Measurements from ENCODE around the gene ACKR4. TPM values are rescaled to one million over a fixed set of nuclear protein-coding genes. Genes with fewer than 3 reads are reported as not detected.

The ACKR4 gene
- total RNA-seq, 1 donor from 2014 or later = not detected

DNA sequence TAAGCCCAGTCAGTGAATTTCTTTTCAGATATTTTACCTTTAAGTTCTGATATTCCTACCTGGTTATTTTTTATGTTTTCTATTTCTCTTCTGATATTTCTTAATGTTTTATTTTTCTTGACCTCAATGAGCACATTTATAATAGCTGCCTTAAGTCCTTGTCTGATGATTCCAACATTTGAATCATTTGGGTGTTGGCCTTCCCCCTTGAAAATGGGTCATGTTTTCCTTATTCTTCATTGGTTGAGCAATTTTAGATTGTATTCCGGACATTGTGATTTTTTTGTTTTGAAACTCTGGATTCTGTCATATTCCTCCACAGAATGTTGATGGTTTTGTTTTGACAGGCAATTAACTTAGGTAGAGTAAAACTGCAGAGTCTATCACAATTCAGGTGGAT lies 9.7 kb upstream of the ACKR4 start:
- TF ChIP-seq, protein P1, sequence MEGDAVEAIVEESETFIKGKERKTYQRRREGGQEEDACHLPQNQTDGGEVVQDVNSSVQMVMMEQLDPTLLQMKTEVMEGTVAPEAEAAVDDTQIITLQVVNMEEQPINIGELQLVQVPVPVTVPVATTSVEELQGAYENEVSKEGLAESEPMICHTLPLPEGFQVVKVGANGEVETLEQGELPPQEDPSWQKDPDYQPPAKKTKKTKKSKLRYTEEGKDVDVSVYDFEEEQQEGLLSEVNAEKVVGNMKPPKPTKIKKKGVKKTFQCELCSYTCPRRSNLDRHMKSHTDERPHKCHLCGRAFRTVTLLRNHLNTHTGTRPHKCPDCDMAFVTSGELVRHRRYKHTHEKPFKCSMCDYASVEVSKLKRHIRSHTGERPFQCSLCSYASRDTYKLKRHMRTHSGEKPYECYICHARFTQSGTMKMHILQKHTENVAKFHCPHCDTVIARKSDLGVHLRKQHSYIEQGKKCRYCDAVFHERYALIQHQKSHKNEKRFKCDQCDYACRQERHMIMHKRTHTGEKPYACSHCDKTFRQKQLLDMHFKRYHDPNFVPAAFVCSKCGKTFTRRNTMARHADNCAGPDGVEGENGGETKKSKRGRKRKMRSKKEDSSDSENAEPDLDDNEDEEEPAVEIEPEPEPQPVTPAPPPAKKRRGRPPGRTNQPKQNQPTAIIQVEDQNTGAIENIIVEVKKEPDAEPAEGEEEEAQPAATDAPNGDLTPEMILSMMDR (conservative IDR thresholded peaks at IDR 0.05) = no peak
- no peak for DNase-seq (ENCODE audit: low read depth, low spot score)
- H3K36me3 Mint-ChIP-seq (ENCODE audit: low read depth) = peaks cover 19% of the 10 kb centered on the region
- no peak overlapping the region for H3K4me3 Mint-ChIP-seq
- no peaks in the 10 kb centered on the region for H3K27me3 Mint-ChIP-seq (ENCODE audit: low read depth)
- no peak overlapping the region for H3K27ac Mint-ChIP-seq (ENCODE audit: unreplicated experiment)
- H3K9me3 Mint-ChIP-seq = no peaks in the 10 kb centered on the region
- H3K4me1 Mint-ChIP-seq = no peaks in the 10 kb centered on the region

DNA sequence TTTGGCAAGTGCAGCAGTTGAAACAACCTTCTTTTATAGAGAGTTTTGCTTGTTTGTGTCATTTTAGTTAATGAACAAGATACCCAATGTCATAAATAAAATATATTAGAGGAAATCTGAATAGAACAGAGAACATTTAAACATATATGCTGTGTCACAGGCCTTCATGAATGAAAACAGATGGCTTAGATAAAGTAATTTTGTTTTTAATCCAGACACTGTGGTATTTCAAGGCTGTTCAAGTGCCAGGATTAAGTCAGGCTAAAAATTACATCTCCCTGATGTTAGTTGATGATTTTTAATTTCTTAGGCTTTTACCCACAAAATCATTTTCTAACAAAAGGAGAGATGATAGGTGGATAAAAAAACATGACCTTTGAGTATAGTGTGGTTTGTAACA lies 4.9 kb upstream of the ACKR4 start:
- Mint-ChIP-seq H3K9me3 (no peaks in the 10 kb centered on the region), H3K27ac (ENCODE audit: unreplicated experiment) (no peak overlapping the region), H3K4me1 (no peaks in the 10 kb centered on the region), H3K4me3 (no peak overlapping the region), H3K27me3 (ENCODE audit: low read depth) (no peaks in the 10 kb centered on the region), H3K36me3 (ENCODE audit: low read depth) (peaks cover 20% of the 10 kb centered on the region)
- no peak for DNase-seq (ENCODE audit: low read depth, low spot score)
- TF ChIP-seq, protein P1 (conservative IDR thresholded peaks at IDR 0.05) = no peak

DNA sequence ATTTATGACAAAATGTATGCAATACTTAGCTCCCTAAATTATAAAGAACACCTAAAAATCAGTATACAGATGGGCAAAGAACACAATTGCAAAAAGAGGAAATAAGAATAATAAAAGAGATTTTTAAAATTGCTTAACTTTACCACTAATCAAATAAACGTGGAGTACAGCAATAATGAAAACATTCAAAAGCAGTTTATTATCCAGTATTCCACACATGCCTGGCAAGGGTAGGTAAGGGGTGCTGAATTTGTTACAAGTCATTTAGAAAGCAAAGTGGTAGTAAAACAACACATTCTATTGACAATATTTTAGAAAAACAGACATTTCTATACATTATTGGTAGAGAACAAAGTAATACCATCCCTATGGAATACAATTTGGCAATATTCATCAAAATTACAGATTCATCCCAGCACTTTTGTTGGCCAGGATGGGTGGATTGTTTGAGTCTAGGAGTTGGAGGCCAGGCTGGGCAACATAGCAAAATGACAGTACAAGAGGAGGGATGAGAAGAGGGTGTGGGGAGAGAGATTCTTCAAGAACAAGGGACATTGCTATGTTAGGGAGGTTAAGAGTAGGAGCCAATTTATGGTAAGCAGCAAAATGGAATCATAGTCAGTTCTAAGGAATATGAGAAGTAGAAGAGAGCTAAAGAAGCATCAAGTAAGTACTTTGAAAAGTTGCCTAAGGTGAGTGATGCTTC lies 3.7 kb upstream of the ACKR4 start:
- TF ChIP-seq, protein P1 (conservative IDR thresholded peaks at IDR 0.05) = no peak
- no peak overlapping the region for H3K27ac Mint-ChIP-seq (ENCODE audit: unreplicated experiment)
- H3K4me1 Mint-ChIP-seq = no peaks in the 10 kb centered on the region
- H3K4me3 Mint-ChIP-seq = no peak overlapping the region
- H3K36me3 Mint-ChIP-seq (ENCODE audit: low read depth) = peaks cover 18% of the 10 kb centered on the region
- no peaks in the 10 kb centered on the region for H3K27me3 Mint-ChIP-seq (ENCODE audit: low read depth)
- no peak for DNase-seq (ENCODE audit: low read depth, low spot score)
- H3K9me3 Mint-ChIP-seq = no peaks in the 10 kb centered on the region

DNA sequence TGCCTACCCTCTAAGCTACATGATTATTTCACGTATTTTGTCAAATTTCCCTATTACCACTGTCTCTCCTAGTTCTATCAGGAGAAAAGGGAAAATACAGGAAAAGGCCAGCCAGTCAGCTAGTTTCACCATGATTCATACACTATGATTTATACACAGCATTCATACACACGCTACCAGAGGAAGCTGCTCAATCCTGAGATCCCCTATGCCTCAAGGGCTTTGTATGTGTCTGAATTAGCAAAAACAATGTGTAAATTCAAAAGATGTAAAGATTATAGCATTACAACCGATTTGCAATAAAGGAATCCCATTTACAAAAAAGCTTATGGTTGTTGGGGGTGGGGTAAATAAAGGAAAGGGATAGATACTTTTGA lies 3.1 kb upstream of the ACKR4 start:
- H3K4me3 Mint-ChIP-seq = no peak overlapping the region
- peaks cover 21% of the 10 kb centered on the region for H3K36me3 Mint-ChIP-seq (ENCODE audit: low read depth)
- no peaks in the 10 kb centered on the region for H3K4me1 Mint-ChIP-seq
- TF ChIP-seq, protein P1 (conservative IDR thresholded peaks at IDR 0.05) = no peak
- H3K27me3 Mint-ChIP-seq (ENCODE audit: low read depth) = no peaks in the 10 kb centered on the region
- no peak for DNase-seq (ENCODE audit: low read depth, low spot score)
- no peak overlapping the region for H3K27ac Mint-ChIP-seq (ENCODE audit: unreplicated experiment)
- H3K9me3 Mint-ChIP-seq = no peaks in the 10 kb centered on the region

DNA sequence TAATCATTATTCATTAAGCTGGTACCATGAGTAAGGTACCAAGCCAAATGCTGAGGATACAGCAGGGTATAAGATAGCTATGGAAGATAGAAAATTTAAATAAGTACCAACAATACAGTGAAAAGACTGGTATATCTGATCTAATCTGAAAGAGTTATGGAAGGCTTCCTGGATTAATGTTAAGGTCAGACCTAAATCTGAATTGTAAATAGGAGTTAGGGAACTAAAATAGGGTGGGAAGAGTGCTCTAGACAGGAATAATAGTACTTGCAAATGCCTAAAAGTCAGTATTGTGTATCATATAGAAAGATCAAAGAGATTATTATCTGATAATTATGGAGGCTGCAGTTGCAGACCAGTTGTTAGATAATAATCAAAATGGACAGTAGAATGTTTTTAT lies 2.6 kb upstream of the ACKR4 start:
- TF ChIP-seq, protein P1 (conservative IDR thresholded peaks at IDR 0.05) = no peak
- H3K27ac Mint-ChIP-seq (ENCODE audit: unreplicated experiment) = no peak overlapping the region
- no peak overlapping the region for H3K4me3 Mint-ChIP-seq
- no peaks in the 10 kb centered on the region for H3K9me3 Mint-ChIP-seq
- DNase-seq (ENCODE audit: low read depth, low spot score) = no peak
- H3K4me1 Mint-ChIP-seq = no peaks in the 10 kb centered on the region
- no peaks in the 10 kb centered on the region for H3K27me3 Mint-ChIP-seq (ENCODE audit: low read depth)
- peaks cover 20% of the 10 kb centered on the region for H3K36me3 Mint-ChIP-seq (ENCODE audit: low read depth)
